Muscle layer of duodenum (tissue), 2 donors: ENCODE data around the gene PAK1IP1.
"Not testable (repeated sequence)": the region's sequence is repeated elsewhere in the genome, so short reads cannot be mapped to it uniquely, and the experiment has no call there.

Source experiments
- H3K27ac ChIP-seq: one replicate; pipeline ENCODE4 v1.7.0; 2013; ENCODE audit warnings: mild to moderate bottlenecking, low read length
- H3K27me3 ChIP-seq: one replicate; pipeline ENCODE4 v1.7.0; 2013; ENCODE audit warnings: low read depth, mild to moderate bottlenecking, control low read depth, low read length
- H3K36me3 ChIP-seq, 2 donors: one replicate each; pipeline ENCODE4 v1.7.0; 2013; ENCODE audit warnings: low read length in 2 of 2, control low read depth in 1 of 2, mild to moderate bottlenecking in 1 of 2; ENCODE audit not compliant: insufficient read depth in 2 of 2, control insufficient read depth in 1 of 2
- H3K4me1 ChIP-seq, 2 donors: one replicate each; pipeline ENCODE4 v1.7.0; 2013; ENCODE audit warnings: low read length in 2 of 2, mild to moderate bottlenecking in 2 of 2, control low read depth in 1 of 2, moderate library complexity in 1 of 2; ENCODE audit not compliant: insufficient read depth in 2 of 2, control insufficient read depth in 1 of 2
- H3K4me3 ChIP-seq, 2 donors: one replicate each; pipeline ENCODE4 v1.7.0; 2013; ENCODE audit warnings: low read length in 2 of 2, low read depth in 1 of 2, mild to moderate bottlenecking in 1 of 2
- H3K9me3 ChIP-seq, 2 donors: one replicate each; pipeline ENCODE4 v1.7.0; 2013; ENCODE audit warnings: low read length in 2 of 2, control low read depth in 1 of 2, mild to moderate bottlenecking in 1 of 2; ENCODE audit not compliant: control insufficient read depth in 1 of 2
- donor health status: healthy.

The PAK1IP1 gene

GRCh38 chr6:10747251-10747972, 52.6 kb downstream of the PAK1IP1 start, which contains the start of gene TMEM14B:
Gene TMEM14B (plus strand): TSS chr6:10747805. CDS start chr6:10749246, 1,441 bp downstream.
- Histone ChIP-seq H3K27ac (peak within 1 kb of the TSS; percentile 84), H3K4me1 (peaks cover 10 to 21% of the 10 kb centered on the region in 2 donors), H3K9me3 (no peaks in the 10 kb centered on the region), H3K4me3 (peak within 1 kb of the TSS; percentile 78 to 80), H3K36me3 (peaks cover 0 to 2% of the 10 kb centered on the region in 2 donors), H3K27me3 (no peaks in the 10 kb centered on the region)

- no peak overlapping the region for H3K4me3 ChIP-seq
- H3K9me3 ChIP-seq, result no peaks in the 10 kb centered on the region
- H3K36me3 ChIP-seq, result peaks cover 14 to 19% of the 10 kb centered on the region in 2 donors
- H3K4me1 ChIP-seq, result peaks cover 10 to 21% of the 10 kb centered on the region in 2 donors
- no peaks in the 10 kb centered on the region for H3K27me3 ChIP-seq
- H3K27ac ChIP-seq, result no peak overlapping the region
These were observed 55.0 kb downstream of the PAK1IP1 start for GRCh38 chr6:10749734-10750133.

GRCh38 chr6:10750568-10750967, 55.8 kb downstream of the PAK1IP1 start:
- H3K4me1 ChIP-seq, result peaks cover 10 to 21% of the 10 kb centered on the region in 2 donors

GRCh38 chr6:10751757-10752156, 57.0 kb downstream of the PAK1IP1 start:
- not testable (repeated sequence) for H3K27me3 ChIP-seq, H3K4me3 ChIP-seq, H3K27ac ChIP-seq, H3K9me3 ChIP-seq
- Histone ChIP-seq H3K36me3 (peaks cover 22 to 36% of the 10 kb centered on the region in 2 donors), H3K4me1 (peaks cover 9 to 21% of the 10 kb centered on the region in 2 donors)

More at GRCh38 chr6:10750568-10750967, 55.8 kb downstream of the PAK1IP1 start:
- not testable (repeated sequence) for H3K27ac ChIP-seq, H3K4me3 ChIP-seq, H3K27me3 ChIP-seq, H3K9me3 ChIP-seq
- peaks cover 15 to 27% of the 10 kb centered on the region in 2 donors for H3K36me3 ChIP-seq

- Histone ChIP-seq H3K4me1 (peaks cover 0 to 4% of the 10 kb centered on the region in 2 donors), H3K27me3 (no peaks in the 10 kb centered on the region), H3K27ac (no peak overlapping the region), H3K36me3 (peaks cover 22 to 40% of the 10 kb centered on the region in 2 donors), H3K4me3 (no peak overlapping the region), H3K9me3 (no peaks in the 10 kb centered on the region)
These were observed 61.3 kb downstream of the PAK1IP1 start for GRCh38 chr6:10756085-10756484.
